Epithelial cell of prostate (primary cell): Measurements from ENCODE around the gene PPP1R15A.
"Not testable (repeated sequence)": the region's sequence is repeated elsewhere in the genome, so short reads cannot be mapped to it uniquely, and the experiment has no call there.

Source experiments
- DNase-seq: peaks from one replicate; pipeline ENCODE4 v3.0.0-alpha.2; 2011; ENCODE audit warnings: low read depth, low spot score
- H3K27ac ChIP-seq: fragments of 450-650 bp; 2 replicates; pipeline ENCODE4 v1.5.1; 2017; ENCODE audit warnings: mild to moderate bottlenecking

Gene PPP1R15A

DNA sequence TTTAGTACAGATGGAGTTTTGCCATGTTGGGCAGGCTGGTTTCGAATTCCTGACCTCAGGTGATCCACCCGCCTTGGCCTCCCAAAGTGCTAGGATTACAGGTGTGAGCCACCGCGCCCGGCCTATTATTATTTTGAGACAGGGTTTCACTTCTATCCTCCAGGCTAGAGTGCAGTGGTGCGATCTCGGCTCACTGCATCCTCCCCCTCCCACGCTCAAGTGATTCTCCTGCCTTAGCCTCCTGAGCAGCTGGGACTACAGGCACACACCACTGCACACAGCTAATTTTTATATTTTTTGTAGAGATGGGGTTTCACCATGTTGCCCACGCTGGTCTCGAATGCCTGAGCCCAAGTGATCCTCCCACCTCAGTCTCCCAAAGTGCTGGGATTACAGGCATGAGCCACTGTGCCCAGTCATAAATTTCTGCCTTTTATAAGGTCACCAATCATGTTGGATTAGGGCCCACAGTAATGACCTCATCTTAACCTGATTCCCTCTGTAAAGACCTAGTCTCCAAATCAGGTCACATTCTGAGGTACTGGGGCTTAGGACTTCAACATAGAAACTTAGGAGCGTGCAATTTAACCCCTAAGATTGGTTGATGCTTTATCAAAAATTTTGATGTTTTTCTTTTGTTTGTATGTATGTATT, 37.3 kb downstream of the PPP1R15A start:
- not testable (repeated sequence) for DNase-seq

DNA sequence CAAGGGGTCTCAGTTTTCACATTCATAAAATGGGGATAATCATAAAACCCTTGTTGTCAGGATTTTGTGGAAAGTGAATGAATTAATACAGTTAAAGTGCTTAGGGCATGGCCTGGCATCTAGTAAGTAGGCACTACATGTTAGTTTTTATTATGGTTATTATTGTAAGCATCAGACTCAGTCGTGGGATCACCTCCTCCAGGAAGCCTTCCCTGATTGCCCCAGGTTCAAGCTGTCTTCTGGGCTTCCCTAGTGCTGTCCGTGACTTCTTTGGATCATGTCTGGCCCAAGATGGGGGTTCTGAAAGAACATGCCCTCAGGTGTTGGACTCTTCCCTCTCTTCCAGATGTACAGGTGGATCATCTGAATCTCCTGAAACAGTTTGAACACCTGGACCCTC, 38.6 kb downstream of the PPP1R15A start:
- no peak for DNase-seq
- no peak overlapping the region for H3K27ac ChIP-seq

More for the DNA sequence above, 37.3 kb downstream of the PPP1R15A start:
- not testable (repeated sequence) for H3K27ac ChIP-seq

DNA sequence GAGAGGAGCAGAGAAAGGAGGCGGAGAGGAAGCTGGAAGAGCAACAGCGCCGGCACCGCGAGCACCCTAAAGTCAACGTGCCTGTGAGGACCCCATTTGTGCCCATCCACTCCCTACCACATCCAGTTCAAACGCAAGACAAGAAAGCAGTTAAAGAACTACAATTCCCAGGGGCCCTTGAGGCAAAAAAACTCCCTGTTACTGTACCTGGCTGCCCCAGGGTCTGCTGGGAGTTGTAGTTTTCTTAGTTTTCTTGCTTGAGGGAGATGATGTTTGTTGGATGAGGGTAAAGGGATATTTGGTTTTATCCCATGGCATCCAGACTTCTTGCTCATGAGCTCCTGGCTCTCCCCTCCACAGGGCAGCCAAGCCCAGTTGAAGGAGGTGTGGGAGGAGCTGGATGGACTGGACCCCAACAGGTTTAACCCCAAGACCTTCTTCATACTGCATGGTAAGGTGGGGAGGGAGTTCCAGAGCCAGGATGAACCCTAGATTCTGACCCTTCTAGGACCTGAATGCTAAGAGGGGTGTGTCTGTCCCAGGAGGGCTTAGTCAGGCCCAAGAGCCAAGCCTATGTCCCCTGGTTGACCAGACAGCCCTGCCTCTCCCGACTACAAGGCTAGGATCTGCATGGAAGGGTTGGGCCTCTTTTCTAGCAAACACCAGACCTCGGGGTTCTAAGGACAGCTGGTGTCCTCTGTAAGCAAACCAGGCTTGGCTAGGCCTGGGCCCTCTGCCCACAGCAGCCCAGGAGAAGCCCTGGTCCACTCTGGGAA, 41.1 kb downstream of the PPP1R15A start:
- DNase-seq, result no peak
- H3K27ac ChIP-seq, result no peak overlapping the region

DNA sequence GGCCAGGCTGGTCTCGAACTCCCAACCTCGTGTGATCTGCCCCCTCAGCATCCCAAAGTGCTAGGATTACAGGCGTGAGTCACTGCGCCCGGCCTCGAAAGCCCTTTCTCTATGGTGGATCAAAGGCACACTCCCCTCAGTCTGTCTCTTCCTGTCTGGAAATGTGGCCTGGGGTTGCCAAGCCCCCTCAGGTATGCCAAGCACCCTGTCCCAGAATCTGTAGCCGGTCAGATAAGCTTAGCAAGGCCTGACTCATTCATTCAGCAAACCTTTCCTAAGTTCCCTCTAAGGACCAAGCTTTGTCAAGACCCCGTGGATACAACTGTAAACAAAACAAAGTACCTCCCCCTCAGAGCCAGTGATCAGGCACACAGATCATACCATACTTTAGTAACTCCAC, 42.0 kb downstream of the PPP1R15A start:
- H3K27ac ChIP-seq, result no peak overlapping the region
- DNase-seq, result no peak

DNA sequence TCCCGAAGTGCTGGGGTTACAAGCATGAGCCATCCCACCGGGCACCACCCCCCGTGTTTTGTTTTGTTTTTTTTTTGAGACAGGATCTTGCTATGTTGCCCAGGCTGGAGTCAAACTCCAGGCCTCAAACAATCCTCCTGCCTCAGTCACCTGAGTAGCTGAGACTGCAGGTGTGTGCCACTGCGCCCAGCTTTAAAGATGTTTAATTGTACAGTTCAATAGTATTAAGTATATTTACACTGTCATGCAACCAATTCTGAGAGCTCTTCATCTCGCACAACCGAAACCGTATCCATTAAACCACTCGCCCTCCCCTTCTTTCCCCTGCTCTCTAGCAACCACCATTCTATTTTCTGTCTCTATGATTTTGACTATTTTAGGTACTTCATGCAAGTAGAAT, 43.5 kb downstream of the PPP1R15A start:
- no peak for DNase-seq
- no peak overlapping the region for H3K27ac ChIP-seq

DNA sequence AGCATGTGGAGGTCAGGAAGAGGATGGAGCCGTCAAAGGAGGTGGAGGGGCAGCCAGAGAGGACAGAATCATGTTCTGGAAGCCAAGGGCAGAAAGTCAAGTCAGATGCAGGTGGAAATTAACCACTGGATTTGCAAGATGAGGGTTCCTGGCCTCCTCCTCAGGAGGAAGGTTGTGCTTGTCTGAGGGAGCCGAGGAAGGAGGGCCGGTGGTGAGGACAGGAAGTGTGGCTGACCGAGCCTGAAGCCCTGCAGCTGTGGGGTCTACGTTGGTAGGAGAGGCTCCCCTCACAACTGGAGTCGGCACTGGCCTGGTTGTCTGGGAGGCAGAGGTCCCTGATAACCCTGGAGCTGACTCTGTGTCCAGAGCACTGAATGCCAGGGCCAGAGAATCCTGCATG, 45.9 kb downstream of the PPP1R15A start:
- no peak for DNase-seq
- no peak overlapping the region for H3K27ac ChIP-seq

DNA sequence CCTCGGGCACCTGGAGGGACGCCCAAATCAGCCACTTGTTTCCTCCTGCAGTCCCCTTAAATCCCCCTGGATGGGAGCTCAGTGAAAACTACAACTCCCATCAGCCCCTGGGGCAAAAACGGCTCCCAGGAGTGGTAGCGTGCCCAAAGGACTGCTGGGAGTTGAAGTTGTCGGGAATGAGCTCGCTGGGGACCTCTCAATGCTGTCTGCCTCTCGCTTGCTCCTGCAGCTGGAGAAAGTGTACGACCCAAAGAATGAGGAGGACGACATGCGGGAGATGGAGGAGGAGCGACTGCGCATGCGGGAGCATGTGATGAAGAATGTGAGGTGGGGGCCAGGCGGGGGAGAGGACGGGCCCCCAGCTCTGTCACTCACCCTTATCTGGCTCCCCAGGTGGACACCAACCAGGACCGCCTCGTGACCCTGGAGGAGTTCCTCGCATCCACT, 46.6 kb downstream of the PPP1R15A start:
- DNase-seq, result no peak
- H3K27ac ChIP-seq, result no peak overlapping the region

DNA sequence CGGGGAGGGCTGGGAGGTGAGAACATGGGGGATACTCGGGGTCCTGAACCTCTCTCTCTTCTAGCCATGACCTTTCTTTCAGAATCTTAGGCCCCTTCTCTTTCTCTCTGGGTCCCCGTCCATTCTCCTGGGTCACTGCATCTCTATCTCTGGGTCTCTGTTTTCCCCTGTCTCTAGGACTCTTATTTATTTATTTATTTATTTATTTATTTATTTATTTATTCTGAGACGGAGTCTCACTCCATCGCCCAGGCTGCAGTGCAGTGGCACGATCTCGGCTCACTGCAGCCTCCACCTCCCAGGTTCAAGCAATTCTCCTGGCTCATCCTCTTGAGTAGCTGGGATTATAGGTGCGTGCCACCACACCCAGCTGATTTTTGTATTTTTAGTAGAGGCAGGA, 47.0 kb downstream of the PPP1R15A start:
- not testable (repeated sequence) for H3K27ac ChIP-seq, DNase-seq

DNA sequence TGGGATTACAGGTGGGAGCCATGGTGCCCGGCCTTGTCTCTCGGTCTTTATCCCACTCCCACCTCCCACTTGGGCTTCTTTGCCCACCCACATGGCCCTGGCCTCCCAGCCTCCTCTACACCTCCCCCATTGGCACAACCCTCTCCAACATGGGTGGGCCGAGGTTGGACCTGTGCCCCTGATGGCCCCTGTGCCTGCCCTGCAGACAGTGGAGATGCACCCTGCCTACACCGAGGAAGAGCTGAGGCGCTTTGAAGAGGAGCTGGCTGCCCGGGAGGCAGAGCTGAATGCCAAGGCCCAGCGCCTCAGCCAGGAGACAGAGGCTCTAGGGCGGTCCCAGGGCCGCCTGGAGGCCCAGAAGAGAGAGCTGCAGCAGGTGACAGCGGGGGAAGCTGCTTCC, 48.7 kb downstream of the PPP1R15A start:
- no peak overlapping the region for H3K27ac ChIP-seq
- no peak for DNase-seq

DNA sequence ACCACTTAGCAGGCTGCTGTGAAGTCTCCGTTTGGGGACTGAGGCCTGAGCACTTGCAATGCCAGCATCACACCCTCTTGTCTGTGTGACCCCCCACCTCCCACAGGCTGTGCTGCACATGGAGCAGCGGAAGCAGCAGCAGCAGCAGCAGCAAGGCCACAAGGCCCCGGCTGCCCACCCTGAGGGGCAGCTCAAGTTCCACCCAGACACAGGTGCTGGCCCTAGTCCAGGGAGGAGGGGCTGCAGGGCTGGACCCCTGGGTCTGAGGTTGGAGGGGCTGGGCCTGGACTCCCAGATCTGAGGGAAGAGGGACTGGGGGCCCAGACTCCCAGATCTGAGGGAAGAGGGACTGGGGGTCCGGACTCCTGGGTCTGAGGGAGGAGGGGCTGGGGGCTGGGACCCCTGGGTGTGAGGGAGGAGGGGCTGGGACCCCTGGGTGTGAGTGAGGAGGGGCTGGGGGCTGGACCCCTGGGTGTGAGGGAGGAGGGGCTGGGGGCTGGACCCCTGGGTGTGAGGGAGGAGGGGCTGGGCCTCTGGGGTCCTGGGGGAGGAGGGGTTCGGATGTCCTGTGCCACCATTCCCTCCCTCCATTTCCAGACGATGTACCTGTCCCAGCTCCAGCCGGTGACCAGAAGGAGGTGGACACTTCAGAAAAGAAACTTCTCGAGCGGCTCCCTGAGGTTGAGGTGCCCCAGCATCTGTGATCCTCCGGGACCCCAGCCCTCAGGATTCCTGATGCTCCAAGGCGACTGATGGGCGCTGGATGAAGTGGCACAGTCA, 49.7 kb downstream of the PPP1R15A start:
- no peak for DNase-seq
- H3K27ac ChIP-seq, result no peak overlapping the region

DNA sequence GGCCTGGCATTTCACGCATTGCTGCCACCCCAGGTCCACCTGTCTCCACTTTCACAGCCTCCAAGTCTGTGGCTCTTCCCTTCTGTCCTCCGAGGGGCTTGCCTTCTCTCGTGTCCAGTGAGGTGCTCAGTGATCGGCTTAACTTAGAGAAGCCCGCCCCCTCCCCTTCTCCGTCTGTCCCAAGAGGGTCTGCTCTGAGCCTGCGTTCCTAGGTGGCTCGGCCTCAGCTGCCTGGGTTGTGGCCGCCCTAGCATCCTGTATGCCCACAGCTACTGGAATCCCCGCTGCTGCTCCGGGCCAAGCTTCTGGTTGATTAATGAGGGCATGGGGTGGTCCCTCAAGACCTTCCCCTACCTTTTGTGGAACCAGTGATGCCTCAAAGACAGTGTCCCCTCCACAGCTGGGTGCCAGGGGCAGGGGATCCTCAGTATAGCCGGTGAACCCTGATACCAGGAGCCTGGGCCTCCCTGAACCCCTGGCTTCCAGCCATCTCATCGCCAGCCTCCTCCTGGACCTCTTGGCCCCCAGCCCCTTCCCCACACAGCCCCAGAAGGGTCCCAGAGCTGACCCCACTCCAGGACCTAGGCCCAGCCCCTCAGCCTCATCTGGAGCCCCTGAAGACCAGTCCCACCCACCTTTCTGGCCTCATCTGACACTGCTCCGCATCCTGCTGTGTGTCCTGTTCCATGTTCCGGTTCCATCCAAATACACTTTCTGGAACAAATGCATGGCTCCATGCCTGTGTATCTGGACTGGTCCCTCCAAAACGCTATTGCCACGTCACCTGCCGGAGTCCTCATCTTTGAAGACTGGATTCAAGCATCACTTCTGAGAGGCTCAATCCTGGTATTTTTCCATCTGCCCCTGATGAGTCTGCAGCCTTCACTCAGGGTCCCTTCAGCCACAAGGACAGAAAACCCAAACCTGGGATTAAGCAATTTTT, 50.6 kb downstream of the PPP1R15A start:
- DNase-seq, result no peak
- no peak overlapping the region for H3K27ac ChIP-seq

DNA sequence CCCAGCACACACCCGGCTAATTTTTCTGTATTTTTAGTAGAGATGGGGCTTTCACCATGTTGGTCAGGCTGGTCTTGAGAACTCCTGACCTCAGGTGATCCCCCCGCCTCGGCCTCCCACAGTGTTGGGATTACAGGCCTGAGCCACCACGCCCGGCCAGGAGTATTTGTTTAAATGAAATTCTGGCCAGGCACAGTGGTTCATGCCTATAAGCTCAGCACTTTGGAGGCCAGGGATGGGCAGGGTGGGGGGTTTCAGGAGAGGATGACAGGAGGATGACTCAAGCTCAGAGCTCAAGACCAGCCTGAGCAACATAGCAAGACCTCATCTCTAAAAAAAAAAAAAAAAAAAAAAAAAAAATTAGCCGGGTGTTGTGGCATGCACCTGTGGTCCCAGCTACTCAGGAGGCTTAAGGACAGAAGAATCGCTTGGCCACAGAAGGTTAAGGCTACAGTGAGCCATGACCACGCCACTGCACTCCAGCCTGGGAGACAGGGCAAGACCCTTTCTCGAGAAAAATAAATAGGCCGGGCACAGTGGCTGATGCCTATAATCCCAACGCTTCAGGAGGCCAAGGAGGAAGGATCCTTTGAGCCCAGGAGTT, 53.1 kb downstream of the PPP1R15A start:
- H3K27ac ChIP-seq, result peak overlapping the region; percentile 99
- DNase-seq, result peak; percentile 96
